K562 (cell line): ENCODE data around the gene TULP1. TPM values are rescaled to one million over a fixed set of nuclear protein-coding genes. Genes with fewer than 3 reads are reported as not detected.

Experiments used
- BMI1 ChIP-seq: fragments of 150-350 bp; IDR thresholded peaks from 2 replicates; pipeline ENCODE4 v1.6.1; 2014; ENCODE audit warnings: low read length
- ELF1 ChIP-seq: fragments of 200-800 bp; sonication (Bioruptor generic); IDR thresholded peaks from 2 replicates; pipeline ENCODE4 v1.6.1; 2016; ENCODE audit warnings: missing genetic modification characterization, missing compliant biosample characterization
- EP300 ChIP-seq: IDR thresholded peaks from 2 replicates; pipeline ENCODE4 v1.6.1; 2012; ENCODE audit warnings: low read length, improper control_type of control experiment
- HMGN3 ChIP-seq: IDR thresholded peaks from 2 replicates; pipeline ENCODE4 v1.6.1; 2011; ENCODE audit warnings: borderline replicate concordance, low read depth, mild to moderate bottlenecking, mixed read lengths, low read length; ENCODE audit not compliant: insufficient read length; ENCODE audit errors: extremely low read depth
- JUN ChIP-seq, 2 experiments: sonication (generic) in 1 of 2; formaldehyde crosslinking in 1 of 2; IDR thresholded peaks; 2 replicates each; pipeline versions ENCODE4 v1.6.1 to v1.8.0; 2012 to 2022; ENCODE audit warnings: borderline replicate concordance in 2 of 2, mild to moderate bottlenecking in 2 of 2, improper control_type of control experiment in 1 of 2, low read depth in 1 of 2, low read length in 1 of 2, missing genetic modification reagents in 1 of 2
- LEF1 ChIP-seq: fragments of 450-650 bp; IDR thresholded peaks from 2 replicates; pipeline ENCODE4 v1.6.1; 2016; ENCODE audit warnings: mild to moderate bottlenecking
- NCOR1 ChIP-seq: fragments of 450-650 bp; IDR thresholded peaks from 2 replicates; pipeline ENCODE4 v1.6.1; 2016; ENCODE audit warnings: mild to moderate bottlenecking, moderate library complexity
- NUFIP1 ChIP-seq: fragments of 450-650 bp; IDR thresholded peaks from 2 replicates; pipeline ENCODE4 v1.6.1; 2018; ENCODE audit not compliant: partially characterized antibody
- TBL1XR1 ChIP-seq, 2 experiments: IDR thresholded peaks; 2 replicates each; pipeline ENCODE4 v1.6.1; 2012; ENCODE audit warnings: improper control_type of control experiment in 2 of 2, low read length in 2 of 2, mild to moderate bottlenecking in 1 of 2
- ZBED1 ChIP-seq: IDR thresholded peaks from 2 replicates; pipeline ENCODE4 v1.6.1; 2014
- ZC3H4 ChIP-seq: sonication (generic); formaldehyde crosslinking; IDR thresholded peaks from 2 replicates; pipeline ENCODE4 v1.9.0; 2021; ENCODE audit warnings: missing genetic modification reagents, borderline replicate concordance
- polyA plus RNA-seq, 8 experiments: library from polyadenylated mRNA; depleted of rRNA in 4 of 8; stranded (reverse) in 5 of 8; unstranded in 3 of 8; fragments of >200 nt; fragmentation: Nextera tagmentation in 2 of 8; fragmentation: Illumina TruSeq in 1 of 8; extraction: Ambion mirVana in 2 of 8; extraction: Trizol in 1 of 8; gene quantifications; 2 replicates each; pipeline versions ENCODE4 v1.2.1 to v1.2.3, GENCODE V29; 2011 to 2014; ENCODE audit warnings: inconsistent platforms in 1 of 8, missing spikeins in 1 of 8
- total RNA-seq, 7 experiments: library from RNA; depleted of rRNA in 6 of 7; stranded (reverse); fragments of >200 nt in 6 of 7; fragmentation: Illumina TruSeq in 2 of 7; extraction: Trizol in 2 of 7; gene quantifications; 2 replicates each; pipeline versions ENCODE4 v1.2.1 to v1.2.3, GENCODE V29; 2011 to 2021; ENCODE audit warnings: low replicate concordance in 1 of 7
- TF ChIP-seq, protein P1 (sequence below), 2 experiments: fragments of 150-350 bp in 1 of 2; IDR thresholded peaks; 2 replicates each; pipeline ENCODE4 v1.6.1; 2012 to 2016; ENCODE audit warnings: low read depth in 2 of 2, low read length in 2 of 2, mild to moderate bottlenecking in 1 of 2, moderate library complexity in 1 of 2
- TF ChIP-seq, protein P2 (sequence below), 2 experiments: fragments of 250-450 bp in 1 of 2; fragments of 450-650 bp in 1 of 2; sonication (Bioruptor Pico) in 1 of 2; IDR thresholded peaks; 2 replicates each; pipeline versions ENCODE4 v1.6.1 to v1.8.0; 2016 to 2021; ENCODE audit warnings: mild to moderate bottlenecking in 2 of 2, moderate library complexity in 2 of 2, missing compliant biosample characterization in 1 of 2, missing genetic modification characterization in 1 of 2
- TF ChIP-seq, protein P3 (sequence below), 2 experiments: fragments of 450-650 bp; conservative IDR thresholded peaks; 2 replicates each; pipeline ENCODE4 v1.6.1; 2017; ENCODE audit warnings: mild to moderate bottlenecking in 2 of 2, moderate library complexity in 2 of 2
- TF ChIP-seq, protein P4 (sequence below): fragments of 450-650 bp; IDR thresholded peaks from 2 replicates; pipeline ENCODE4 v1.6.1; 2016
- TF ChIP-seq, protein P5 (sequence below): fragments of 450-650 bp; IDR thresholded peaks from 2 replicates; pipeline ENCODE4 v1.6.1; 2018; ENCODE audit not compliant: partially characterized antibody

Gene TULP1
- total and polyA plus RNA-seq, 9 of the 15 experiments (the other 6 are each of a cell fraction or from before 2014, with no cell fraction given) = 0.06 to 0.17 (median 0.09) TPM; not detected in 6

DNA sequence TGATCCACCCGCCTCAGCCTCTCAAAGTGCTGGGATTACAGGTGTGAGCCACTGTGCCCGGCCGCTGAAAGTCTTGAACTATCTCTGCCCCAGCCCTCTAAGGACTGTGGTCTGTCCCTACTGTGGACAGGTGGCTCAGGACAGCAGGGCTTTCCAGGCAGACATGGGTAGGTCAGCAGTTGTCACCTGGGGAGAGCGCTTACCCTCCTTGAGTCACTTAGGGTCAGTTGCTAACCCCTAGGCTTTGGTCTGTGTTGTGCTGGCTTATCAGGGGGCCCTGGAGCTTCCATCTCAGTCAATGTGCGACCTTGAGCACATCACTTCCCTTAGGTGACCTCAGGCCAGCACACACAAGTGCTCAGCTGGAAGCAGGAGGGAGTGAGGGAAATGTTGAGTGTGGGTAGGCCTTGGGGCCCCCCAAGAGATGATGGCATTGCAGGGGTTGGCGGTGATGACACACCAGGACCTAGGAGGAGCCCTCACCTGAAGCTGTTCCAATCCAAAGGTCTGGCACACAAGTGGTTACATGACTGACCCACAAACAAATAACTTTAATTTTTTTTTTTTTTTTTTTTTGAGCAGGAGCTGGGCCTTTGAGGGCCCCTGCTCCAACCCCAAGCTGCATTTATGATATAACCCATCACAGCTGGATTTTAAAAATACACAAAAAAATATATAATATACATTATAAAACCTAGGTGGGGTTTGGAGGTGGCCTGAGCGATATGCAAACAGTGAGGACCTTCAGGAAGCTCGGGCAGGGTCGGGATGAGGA lies 39.4 kb downstream of the TULP1 start (continued):
- TF ChIP-seq, protein P1, sequence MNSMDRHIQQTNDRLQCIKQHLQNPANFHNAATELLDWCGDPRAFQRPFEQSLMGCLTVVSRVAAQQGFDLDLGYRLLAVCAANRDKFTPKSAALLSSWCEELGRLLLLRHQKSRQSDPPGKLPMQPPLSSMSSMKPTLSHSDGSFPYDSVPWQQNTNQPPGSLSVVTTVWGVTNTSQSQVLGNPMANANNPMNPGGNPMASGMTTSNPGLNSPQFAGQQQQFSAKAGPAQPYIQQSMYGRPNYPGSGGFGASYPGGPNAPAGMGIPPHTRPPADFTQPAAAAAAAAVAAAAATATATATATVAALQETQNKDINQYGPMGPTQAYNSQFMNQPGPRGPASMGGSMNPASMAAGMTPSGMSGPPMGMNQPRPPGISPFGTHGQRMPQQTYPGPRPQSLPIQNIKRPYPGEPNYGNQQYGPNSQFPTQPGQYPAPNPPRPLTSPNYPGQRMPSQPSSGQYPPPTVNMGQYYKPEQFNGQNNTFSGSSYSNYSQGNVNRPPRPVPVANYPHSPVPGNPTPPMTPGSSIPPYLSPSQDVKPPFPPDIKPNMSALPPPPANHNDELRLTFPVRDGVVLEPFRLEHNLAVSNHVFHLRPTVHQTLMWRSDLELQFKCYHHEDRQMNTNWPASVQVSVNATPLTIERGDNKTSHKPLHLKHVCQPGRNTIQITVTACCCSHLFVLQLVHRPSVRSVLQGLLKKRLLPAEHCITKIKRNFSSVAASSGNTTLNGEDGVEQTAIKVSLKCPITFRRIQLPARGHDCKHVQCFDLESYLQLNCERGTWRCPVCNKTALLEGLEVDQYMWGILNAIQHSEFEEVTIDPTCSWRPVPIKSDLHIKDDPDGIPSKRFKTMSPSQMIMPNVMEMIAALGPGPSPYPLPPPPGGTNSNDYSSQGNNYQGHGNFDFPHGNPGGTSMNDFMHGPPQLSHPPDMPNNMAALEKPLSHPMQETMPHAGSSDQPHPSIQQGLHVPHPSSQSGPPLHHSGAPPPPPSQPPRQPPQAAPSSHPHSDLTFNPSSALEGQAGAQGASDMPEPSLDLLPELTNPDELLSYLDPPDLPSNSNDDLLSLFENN (IDR thresholded peaks at IDR 0.05; ENCODE audit: low read depth in 2 of 2, low read length in 2 of 2) = no peak
- no peak for TF ChIP-seq EP300
- TF ChIP-seq NUFIP1 = no peak
- TF ChIP-seq, protein P2, sequence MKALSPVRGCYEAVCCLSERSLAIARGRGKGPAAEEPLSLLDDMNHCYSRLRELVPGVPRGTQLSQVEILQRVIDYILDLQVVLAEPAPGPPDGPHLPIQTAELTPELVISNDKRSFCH (CRISPR knock-in tag; IDR thresholded peaks at IDR 0.05) = no peak
- TF ChIP-seq, protein P2 (tag; IDR thresholded peaks at IDR 0.05) = no peak
- TF ChIP-seq HMGN3 = no peak
- TF ChIP-seq NCOR1 = peak; percentile 19; the same call in 1 of the 2 replicates
- TF ChIP-seq, protein P3, sequence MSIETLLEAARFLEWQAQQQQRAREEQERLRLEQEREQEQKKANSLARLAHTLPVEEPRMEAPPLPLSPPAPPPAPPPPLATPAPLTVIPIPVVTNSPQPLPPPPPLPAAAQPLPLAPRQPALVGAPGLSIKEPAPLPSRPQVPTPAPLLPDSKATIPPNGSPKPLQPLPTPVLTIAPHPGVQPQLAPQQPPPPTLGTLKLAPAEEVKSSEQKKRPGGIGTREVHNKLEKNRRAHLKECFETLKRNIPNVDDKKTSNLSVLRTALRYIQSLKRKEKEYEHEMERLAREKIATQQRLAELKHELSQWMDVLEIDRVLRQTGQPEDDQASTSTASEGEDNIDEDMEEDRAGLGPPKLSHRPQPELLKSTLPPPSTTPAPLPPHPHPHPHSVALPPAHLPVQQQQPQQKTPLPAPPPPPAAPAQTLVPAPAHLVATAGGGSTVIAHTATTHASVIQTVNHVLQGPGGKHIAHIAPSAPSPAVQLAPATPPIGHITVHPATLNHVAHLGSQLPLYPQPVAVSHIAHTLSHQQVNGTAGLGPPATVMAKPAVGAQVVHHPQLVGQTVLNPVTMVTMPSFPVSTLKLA (conservative IDR thresholded peaks at IDR 0.05) = no peak
- TF ChIP-seq, protein P4, sequence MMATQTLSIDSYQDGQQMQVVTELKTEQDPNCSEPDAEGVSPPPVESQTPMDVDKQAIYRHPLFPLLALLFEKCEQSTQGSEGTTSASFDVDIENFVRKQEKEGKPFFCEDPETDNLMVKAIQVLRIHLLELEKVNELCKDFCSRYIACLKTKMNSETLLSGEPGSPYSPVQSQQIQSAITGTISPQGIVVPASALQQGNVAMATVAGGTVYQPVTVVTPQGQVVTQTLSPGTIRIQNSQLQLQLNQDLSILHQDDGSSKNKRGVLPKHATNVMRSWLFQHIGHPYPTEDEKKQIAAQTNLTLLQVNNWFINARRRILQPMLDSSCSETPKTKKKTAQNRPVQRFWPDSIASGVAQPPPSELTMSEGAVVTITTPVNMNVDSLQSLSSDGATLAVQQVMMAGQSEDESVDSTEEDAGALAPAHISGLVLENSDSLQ = no peak
- no peak for TF ChIP-seq JUN (IDR thresholded peaks at IDR 0.05; ENCODE audit: borderline replicate concordance, low read depth, low read length)
- no peak for TF ChIP-seq JUN (CRISPR knock-in tag; IDR thresholded peaks at IDR 0.05; ENCODE audit: borderline replicate concordance)
- no peak for TF ChIP-seq ZBED1
- TF ChIP-seq TBL1XR1 (IDR thresholded peaks at IDR 0.05; ENCODE audit: low read length in 2 of 2) = no peak
- no peak for TF ChIP-seq BMI1
- no peak for TF ChIP-seq LEF1
- TF ChIP-seq, protein P5, sequence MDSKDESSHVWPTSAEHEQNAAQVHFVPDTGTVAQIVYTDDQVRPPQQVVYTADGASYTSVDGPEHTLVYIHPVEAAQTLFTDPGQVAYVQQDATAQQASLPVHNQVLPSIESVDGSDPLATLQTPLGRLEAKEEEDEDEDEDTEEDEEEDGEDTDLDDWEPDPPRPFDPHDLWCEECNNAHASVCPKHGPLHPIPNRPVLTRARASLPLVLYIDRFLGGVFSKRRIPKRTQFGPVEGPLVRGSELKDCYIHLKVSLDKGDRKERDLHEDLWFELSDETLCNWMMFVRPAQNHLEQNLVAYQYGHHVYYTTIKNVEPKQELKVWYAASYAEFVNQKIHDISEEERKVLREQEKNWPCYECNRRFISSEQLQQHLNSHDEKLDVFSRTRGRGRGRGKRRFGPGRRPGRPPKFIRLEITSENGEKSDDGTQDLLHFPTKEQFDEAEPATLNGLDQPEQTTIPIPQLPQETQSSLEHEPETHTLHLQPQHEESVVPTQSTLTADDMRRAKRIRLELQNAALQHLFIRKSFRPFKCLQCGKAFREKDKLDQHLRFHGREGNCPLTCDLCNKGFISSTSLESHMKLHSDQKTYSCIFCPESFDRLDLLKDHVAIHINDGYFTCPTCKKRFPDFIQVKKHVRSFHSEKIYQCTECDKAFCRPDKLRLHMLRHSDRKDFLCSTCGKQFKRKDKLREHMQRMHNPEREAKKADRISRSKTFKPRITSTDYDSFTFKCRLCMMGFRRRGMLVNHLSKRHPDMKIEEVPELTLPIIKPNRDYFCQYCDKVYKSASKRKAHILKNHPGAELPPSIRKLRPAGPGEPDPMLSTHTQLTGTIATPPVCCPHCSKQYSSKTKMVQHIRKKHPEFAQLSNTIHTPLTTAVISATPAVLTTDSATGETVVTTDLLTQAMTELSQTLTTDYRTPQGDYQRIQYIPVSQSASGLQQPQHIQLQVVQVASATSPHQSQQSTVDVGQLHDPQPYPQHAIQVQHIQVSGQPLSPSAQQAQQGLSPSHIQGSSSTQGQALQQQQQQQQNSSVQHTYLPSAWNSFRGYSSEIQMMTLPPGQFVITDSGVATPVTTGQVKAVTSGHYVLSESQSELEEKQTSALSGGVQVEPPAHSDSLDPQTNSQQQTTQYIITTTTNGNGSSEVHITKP = no peak
- no peak for TF ChIP-seq ZC3H4 (CRISPR knock-in tag)
- TF ChIP-seq ELF1 (tag) = no peak
